ENCODE measurements around the gene CCM2L. TPM values are rescaled to one million over a fixed set of nuclear protein-coding genes. Genes with fewer than 3 reads are reported as not detected.

Gene CCM2L
- total RNA-seq, 1 experiment from 2014 or later, result not detected

DNA sequence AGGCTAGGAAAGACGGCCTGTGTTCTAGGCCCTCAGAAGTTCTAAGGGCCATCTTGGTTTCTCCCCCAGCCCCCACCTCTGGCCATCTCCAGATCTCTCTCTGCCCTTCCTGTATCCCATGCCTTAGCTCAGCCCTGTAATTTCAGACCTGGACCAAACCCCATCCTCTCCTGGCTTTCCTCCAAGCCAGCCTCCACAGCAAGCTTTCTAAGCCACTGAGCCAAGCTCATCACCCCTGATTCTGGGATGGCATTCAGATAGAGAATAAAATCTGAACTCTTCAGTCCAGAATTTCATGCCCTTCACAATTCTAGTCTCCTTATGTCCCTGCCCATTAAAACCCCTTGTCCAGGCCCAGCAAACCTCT, 18.9 kb upstream of the CCM2L start:
- DNase-seq (ENCODE audit: extremely low read depth, low read depth), result no peak

DNA sequence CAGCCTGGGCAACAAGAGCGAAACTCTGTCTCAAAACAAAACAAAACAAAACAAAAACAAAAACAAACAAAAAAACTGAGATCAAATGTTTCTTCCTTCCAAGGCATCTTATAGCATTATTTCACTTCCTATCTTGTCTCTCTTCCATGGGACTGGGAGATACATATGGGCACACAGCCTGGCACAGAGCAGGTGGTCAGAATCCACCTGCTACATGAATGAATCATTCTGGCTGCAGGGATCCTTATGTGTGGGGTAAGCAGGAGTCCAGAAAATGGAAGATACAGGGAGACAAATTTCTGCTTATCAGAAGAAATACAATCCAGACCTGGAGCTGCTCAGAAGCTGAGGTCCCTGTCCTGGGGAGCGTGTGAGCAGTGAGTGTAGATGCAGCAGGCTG, 18.2 kb upstream of the CCM2L start:
- DNase-seq (ENCODE audit: extremely low read depth, low read depth), result no peak

DNA sequence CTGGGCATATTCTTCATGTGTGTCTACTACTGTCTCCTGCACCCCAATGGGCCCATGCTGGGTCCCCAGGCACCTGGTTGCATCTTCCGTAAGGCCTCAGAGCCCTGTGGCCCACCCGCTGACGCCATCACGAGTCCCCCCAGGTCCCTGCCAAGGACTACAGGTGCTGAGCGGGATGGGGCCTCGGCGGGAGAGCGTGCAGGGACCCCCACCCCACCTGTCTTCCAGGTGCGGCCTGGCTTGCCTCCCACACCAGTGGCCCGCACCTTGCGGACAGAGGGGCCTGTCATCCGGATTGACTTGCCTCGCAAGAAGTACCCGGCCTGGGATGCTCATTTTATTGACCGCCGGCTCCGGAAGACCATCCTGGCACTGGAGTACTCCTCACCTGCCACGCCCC, 13.2 kb upstream of the CCM2L start:
- DNase-seq (ENCODE audit: extremely low read depth, low read depth), result no peak

DNA sequence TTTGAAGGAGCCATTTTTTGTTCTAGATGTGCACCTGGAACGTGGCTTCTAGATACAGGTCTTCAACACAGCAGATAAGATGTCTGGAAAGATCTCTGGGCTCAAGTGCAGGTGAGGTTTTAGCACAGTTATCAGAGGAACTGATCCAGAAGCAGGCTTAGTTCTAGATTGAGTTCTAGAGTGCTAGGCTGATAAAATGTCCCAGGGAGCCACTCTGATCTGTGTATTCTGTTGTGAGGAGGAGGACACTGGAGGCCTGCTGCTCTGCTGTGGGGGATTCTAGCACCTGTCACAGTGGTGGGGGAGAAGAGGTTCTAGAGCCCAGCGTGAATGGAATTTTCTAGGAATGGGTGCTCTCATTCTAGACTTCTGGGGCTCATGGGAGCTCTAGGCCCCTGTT, 12.0 kb upstream of the CCM2L start:
- DNase-seq (ENCODE audit: extremely low read depth, low read depth), result no peak

DNA sequence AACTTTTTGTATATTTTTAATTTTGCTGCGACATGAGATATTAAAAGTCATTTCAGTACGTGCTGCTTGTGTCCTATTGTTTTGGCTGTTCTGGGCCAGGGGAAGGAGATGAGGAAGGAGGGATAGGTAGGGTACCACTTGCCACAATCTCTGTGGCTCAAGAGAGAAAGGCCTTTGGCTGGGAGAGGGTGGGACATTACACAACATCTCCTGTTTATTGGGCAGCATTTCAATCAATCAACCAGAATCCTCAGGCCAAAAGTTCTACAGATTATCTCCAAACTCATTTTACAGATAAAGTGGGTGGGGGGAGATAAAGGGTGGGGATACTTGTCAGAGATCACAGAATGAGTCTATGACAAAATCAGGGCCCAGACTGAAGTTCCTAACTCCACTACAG, 6.9 kb upstream of the CCM2L start:
- DNase-seq (ENCODE audit: extremely low read depth, low read depth), result no peak

DNA sequence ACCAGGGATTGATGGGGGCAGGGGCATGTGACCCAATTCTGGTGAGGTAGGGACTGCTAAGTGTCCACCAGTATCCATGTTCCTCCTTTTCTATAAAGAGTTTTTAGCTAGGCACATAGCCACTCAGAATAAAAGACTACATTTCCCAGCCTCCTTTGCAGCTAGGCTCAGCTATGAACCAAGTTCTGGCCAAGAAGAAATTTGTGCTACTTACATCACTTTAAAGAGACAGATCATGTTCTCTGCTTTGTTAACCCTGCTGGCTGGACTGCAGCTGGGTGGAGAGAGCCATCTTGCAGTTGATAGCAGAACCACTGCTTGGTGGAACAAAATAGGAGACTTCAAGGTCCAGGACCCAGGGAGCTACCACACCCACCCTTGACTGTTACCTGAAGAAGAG, 5.3 kb upstream of the CCM2L start:
- DNase-seq (ENCODE audit: extremely low read depth, low read depth), result no peak

DNA sequence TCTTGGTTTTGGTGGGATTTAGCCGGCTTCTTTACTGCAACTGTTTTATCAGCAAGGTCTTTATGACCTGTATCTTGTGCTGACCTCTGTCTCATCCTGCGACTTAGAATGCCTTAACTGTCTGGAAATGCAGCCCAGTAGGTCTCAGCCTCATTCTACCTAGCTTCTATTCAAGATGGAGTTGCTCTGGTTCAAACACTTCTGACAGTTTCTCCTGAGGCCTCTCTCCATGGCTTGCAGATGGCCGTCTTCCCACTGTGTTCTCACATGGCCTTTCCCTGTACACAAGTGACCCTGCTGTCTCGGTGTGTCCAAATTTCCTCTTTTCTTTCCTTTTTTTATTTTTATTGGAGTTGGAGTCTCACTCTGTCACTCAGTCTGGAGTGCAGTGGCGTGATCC, 4.2 kb upstream of the CCM2L start:
- no peak for DNase-seq (ENCODE audit: extremely low read depth, low read depth)

DNA sequence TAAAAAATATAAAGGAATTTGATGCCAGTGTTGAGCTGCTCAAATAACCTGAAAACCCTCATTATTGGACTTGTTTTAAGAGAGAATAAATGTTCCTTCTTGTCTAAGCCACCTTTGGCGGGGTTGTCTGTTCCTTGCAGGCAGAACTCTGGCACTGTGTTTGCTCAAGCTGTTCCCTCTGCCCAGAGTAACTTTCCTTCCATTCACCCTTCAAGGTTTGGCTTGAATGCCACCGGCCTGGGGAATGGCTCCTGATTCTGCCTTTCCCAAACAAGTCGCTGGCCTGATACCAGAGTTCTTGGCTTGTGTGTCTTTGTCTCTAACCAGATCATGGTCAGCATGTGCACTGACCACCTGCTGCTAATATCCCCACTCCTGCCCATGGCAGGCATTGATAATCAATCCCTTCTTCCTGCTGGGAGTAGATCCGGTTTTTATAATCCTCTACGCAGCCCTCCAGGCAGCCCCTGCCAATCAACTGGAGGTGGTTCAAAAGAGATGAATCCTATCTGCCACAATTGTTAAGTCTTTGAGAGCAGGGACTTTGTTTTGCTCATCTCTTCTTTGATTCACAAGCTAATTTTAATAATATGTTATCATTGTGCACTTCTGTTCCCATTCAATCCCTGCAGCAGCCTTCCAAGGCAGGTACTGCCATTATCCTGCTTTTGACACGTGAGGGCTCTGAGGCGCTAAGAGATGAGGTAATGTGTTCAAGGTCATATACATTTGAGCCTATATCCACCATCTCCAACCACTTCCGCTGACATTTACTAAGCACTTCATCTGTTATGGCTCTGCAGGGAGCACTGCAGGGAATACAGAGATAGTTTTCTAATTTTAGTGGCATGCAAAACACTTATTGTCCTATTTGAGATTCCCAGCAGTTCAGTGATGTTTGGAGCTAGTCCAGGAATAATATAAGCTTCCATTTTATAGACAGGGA, 3.1 kb upstream of the CCM2L start:
- DNase-seq (ENCODE audit: extremely low read depth, low read depth), result no peak

DNA sequence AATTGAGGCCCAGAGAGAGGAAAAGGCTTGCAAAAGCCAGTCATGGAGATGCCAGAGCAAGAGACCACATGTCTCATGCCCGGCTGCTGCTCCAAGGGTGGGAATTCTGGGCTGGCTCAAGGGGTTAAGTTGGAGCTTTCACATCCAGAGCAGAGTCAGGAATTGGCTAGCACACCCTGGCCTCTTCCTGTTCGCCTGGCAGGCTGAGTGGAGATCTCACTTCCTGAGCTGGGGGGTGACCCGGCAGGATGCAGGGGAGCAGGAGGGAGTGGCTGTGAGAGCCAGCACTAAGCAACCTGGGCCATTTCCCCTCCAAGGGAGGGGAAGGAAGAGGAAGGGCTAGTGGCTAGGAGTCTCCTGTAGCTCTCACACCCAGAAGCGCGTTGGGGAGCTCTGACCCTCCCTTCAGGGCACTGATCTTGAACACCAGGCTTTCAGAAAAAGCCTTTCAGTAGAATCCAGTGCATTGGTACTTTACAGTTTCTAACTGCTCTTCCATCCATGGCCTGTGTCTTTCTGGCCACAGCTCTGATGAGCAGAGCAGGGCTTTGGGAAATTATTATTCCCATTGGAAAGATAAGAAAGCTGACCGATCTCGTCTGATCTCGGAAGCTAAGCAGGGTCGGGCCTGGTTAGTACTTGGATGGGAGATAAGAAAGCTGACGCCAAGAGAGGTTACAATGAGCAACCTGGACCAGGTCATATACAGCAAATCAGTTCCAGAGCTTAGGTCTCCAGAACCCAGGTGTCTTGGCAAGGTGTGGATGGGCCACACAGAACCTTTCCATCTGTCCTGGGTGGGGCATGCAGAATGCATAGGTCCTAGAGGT, 2.2 kb upstream of the CCM2L start:
- DNase-seq (ENCODE audit: extremely low read depth, low read depth), result no peak

DNA sequence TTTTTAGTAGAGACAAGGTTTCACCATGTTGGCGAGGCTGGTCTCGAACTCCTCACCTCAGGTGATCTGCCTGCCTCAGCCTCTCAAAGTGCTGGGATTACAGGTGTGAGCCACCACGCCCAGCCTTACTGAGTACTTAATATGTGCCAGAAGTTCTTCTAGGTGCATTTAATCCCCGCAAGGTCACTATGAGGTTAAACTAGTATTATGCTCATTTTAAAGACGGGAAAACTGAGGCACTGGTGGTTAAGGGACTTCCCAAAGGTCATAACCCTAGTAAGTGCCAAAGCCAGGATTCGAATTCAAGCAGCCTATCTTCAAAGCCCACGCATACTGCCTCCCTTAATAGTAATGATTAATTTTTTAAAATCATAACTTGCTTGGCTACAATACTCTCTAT, 674 bp upstream of the CCM2L start:
- no peak for DNase-seq (ENCODE audit: extremely low read depth, low read depth)

DNA sequence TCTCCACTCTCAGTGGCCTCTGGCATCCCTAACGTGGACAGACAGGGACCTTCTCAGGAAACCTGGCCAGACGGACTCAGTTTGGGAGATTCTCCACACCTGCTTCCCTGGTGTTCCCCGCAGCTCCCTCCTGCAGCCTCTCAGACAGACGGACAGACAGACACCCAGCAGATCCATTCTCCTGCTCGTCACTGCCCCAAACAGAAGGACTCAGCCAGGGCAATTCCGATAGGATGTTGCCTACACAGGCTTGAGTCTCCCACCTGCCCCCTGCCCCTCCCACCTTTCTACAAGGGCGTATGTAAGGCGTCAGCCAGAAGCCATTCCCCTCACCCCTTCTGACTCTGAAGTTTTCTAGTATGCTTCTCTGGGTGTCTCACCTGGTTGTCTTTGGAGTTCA, 428 bp downstream of the CCM2L start:
- DNase-seq (ENCODE audit: extremely low read depth, low read depth), result no peak

DNA sequence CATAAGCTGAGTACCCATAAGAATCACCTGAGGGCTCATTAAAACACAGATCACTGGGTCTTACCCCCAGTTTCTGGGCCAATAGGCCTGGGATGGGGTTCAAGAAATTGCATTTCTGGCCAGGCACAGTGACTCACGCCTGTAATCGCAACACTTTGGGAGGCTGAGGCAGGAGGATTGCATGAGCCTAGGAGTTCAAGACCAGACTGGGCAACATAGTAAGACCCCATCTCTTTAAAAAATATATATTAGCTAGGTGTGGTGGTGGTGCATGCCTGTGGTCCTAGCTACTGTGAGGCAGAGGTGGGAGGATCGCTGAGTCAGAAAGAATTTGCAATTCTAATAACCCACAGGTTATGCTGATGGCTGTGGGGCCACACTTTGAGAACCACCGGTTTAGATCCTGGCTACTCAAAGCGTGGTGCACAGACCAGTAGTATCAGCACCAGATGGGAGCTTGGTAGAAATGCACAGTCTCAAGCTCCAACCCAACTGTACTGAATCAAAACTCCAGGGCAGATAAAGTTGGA, 2.0 kb downstream of the CCM2L start:
- DNase-seq (ENCODE audit: extremely low read depth, low read depth), result no peak

DNA sequence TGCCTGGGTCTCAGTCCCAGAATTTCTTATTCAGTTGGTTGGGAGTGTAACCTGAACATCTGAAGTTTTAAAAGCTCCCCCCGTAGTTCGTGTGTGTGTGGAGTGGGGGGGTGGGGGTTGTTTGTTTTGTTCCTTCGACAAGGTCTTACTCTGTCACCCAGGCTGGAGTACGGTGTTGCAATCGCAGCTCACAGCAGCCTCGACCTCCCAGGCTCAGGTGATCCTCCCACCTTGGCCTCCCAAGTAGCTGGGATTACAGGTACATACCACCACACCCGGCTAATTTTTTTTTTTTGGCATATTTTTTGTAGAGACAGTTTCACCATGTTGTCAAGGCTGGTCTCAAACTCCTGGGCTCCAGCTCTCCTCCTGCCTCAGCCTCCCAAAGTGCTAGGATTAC, 3.1 kb downstream of the CCM2L start:
- DNase-seq (ENCODE audit: extremely low read depth, low read depth), result no peak

DNA sequence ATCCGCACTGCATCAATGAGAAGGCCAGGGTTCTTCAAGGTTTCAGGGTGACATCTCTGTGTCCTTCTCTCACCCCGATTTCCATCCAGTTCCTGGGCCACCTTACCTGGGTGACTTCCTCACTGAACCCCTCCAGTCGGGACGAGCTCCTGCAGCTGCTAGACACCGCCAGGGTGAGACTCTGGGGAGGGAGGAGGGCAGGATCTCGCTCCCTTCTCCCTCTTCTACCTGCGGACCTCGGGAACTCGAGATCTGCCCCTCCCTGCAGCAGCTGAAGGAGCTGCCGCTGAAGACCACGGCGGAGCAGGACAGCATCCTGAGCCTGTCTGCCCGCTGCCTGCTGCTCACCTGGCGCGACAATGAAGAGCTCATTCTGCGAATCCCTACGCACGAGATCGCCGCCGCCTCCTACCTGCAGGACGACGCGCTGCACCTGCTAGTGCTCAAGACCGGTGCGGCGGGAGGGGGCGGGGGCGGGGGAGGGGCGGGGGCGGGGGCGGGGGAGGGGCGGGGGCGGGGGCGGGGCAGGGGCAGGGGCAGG, 7.5 kb downstream of the CCM2L start:
- DNase-seq (ENCODE audit: extremely low read depth, low read depth), result no peak

DNA sequence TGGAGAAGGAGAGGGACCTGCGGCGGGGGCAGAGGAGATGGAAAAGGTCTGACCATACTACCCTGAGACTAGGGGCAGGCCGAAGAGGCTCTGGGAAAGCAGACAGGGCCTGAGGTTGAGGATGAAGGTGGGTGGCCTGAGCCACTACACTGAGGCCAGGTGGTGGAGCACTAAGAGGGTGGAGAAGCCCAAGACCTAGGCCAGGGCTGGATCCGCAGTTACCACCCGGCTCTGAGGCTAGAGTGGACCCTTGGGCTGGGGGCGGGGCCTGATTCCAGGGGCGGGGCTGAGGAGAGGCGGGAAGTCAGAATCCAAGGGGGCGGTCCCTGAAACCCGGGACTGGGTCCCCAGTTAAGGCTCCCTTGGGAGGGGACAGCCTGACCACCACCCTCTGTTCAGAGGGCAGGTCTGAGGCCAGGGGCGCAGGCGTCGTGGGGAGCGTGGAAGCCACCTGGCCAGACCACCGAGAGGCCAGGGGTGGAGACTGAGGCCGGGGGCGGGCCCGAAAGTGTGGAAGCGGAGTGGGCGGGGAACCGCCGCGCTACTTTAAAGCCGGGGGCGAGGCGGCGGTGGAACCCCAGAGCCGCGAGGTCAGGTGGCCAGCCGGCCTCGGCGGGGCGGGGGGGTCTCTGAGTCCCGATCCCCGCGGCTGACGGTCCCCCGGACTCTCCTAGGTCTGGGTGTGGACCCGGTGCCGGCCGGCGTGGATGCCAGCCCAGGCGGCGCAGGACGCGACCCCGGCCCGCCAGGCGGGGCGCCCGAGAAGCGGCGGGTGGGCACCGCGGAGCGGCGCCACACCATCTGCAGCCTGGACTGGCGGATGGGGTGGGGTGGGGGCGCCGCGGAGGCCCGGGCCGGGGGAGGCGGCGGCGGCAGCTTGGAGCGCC, 8.3 kb downstream of the CCM2L start:
- no peak for DNase-seq (ENCODE audit: extremely low read depth, low read depth)

DNA sequence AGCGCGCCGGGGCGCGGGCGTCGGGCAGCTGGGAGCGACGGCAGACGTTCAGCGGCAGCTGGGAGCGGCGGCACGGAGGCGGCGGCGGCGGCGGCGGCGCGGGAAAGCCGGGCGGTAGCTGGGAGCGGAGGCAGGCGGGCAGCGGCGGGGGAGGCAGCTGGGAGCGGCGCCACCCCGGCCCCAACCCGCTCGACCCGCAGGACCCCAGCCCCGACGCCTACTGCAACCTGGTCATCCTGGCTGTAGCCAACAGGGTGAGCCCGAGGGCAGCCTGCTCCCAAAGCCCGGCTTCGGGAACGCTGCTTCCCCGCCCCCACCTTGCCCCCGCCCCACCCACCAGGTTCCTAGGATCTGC, 8.9 kb downstream of the CCM2L start:
- no peak for DNase-seq (ENCODE audit: extremely low read depth, low read depth)

DNA sequence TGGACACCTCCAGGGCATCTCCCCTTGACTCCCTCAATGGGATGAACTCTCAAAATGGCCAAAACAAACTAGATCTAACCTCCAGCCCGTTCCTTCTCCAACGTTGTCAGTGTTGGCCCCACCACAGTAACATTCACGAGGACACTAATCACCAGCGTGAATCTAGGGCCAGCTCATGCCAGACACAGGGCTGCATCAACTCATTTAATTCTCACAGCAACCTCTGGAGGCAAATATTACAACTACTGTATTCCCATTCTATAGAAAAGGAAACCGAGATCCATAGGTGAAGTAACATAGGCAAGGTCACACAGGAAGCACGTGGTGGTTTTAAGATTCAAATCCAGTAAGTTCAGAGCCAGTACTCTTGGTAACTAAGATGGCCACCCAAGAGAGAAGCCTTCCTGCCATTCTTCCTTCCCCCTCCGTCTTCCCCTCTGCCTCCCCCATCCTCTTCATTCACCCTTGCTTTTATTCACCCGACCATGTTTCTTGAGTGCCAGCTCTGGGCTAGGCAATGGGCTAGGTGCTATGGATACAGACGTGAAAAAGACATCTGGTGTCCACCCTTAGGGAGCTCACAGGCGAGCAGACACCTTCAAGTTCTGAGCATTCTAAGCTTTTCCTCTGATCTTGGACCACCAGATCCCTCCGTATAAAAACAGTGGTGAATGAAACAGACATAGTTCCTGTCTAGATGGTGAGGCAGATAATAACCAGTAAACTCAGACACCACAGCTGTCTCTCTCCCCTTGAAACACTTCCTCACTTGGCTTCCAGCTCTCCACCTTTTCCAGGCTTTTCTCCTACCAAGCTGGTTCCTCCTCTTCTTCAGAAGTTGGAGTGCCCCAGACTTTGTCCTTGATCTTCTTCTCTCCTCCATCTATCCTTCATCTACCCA, 9.6 kb downstream of the CCM2L start:
- no peak for DNase-seq (ENCODE audit: extremely low read depth, low read depth)

DNA sequence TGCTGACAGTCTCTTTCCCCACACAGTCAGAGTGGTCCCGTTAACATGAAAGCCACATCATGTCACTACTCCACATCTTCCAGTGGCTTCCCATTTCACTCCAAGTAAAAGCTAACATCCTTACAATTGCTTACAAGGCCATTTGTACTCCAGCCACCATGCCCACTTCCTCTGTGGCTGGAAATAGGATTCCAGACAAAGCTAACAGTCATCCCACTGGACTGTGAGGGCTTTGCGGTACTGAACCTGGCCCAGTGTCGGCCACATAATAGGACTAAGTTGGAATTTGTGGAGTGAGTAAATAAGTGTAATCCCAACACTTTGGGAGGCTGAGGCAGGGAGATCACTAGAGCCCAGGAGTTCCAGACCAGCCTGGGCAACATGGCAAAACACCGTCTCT, 10.9 kb downstream of the CCM2L start:
- no peak for DNase-seq (ENCODE audit: extremely low read depth, low read depth)

DNA sequence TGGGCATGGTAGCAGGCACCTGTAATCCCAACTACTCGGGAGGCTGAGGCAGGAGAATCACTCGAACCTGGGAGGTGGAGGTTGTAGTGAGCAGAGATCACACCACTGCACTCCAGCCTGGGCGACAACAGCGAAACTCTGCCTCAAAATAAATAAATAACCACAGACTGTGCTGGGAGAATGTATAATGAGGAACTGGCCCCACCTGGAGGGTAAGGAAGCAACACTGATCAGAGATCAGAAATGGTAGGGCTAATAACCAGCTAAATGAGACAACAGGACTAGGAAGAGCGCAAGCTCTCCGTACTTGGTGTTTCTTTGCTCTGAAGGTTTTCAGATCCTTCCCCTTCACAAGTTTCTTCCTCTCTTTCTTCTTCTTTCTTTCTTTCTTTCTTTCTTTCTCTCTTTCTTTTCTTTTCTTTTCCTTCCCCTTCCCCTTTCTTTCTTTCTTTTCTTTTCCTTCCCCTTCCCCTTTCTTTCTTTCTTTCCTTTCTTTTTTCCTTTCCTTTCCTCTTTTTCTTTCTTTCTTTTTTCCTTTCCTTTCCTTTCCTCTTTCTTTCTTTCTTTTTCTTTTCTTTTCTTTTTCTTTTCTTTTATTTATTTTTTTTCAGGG, 14.6 kb downstream of the CCM2L start:
- no peak for DNase-seq (ENCODE audit: extremely low read depth, low read depth)
